Smooth muscle cell (in vitro differentiated cells): ENCODE measurements around the gene ZMYND8. TPM values are rescaled to one million over a fixed set of nuclear protein-coding genes. Genes with fewer than 3 reads are reported as not detected.

Source experiments
- DNase-seq: peaks from one replicate; lab custom pipeline; 2025; ENCODE audit not compliant: unreplicated experiment; lab: John Stamatoyannopoulos, UW
- H2AFZ ChIP-seq: fragments of 200-600 bp; sonication (generic); 2 replicates; pipeline ENCODE4 v1.6.0; 2016; ENCODE audit warnings: antibody characterized with exemption, low read depth, mild to moderate bottlenecking
- H3F3A ChIP-seq: fragments of 200-600 bp; sonication (generic); 2 replicates; pipeline ENCODE4 v1.6.0; 2017; ENCODE audit warnings: antibody characterized with exemption, low read depth
- H3K27ac ChIP-seq: fragments of 200-600 bp; sonication (generic); 2 replicates; pipeline ENCODE4 v1.5.1; 2016; ENCODE audit warnings: low read depth, mild to moderate bottlenecking
- H3K27me3 ChIP-seq: fragments of 200-600 bp; sonication (generic); 2 replicates; pipeline ENCODE4 v1.6.1; 2016; ENCODE audit warnings: low read depth, mild to moderate bottlenecking
- H3K36me3 ChIP-seq: fragments of 200-600 bp; sonication (generic); 2 replicates; pipeline ENCODE4 v1.5.1; 2016; ENCODE audit warnings: low read depth
- H3K4me1 ChIP-seq: fragments of 200-600 bp; sonication (generic); 2 replicates; pipeline ENCODE4 v1.5.1; 2016; ENCODE audit warnings: low read depth
- H3K4me2 ChIP-seq: fragments of 200-600 bp; sonication (generic); 2 replicates; pipeline ENCODE4 v1.6.0; 2016; ENCODE audit warnings: mild to moderate bottlenecking
- H3K4me3 ChIP-seq: fragments of 200-600 bp; sonication (generic); 2 replicates; pipeline ENCODE4 v1.5.1; 2016; ENCODE audit warnings: mild to moderate bottlenecking
- H3K79me2 ChIP-seq: fragments of 200-600 bp; sonication (generic); 2 replicates; pipeline ENCODE4 v1.6.0; 2016; ENCODE audit warnings: low read depth, mild to moderate bottlenecking
- H3K9ac ChIP-seq: fragments of 200-600 bp; sonication (generic); 2 replicates; pipeline ENCODE4 v1.6.0; 2016; ENCODE audit warnings: low read depth
- H3K9me3 ChIP-seq: fragments of 200-600 bp; sonication (generic); replicated peaks from 2 replicates; pipeline ENCODE4 v1.5.1; 2016; ENCODE audit warnings: low read depth
- H4K20me1 ChIP-seq: fragments of 200-600 bp; sonication (generic); 2 replicates; pipeline ENCODE4 v1.6.0; 2016; ENCODE audit warnings: low read depth
- WGBS: methylation state at CpG from one replicate; pipeline ENCODE4 v1.1.7; 2016; ENCODE audit warnings: low lambda C conversion rate; 5-methylcytosine and 5-hydroxymethylcytosine counted together
- polyA plus RNA-seq: library from polyadenylated mRNA; unstranded; fragments of >200 nt; fragmentation: Nextera tagmentation; extraction: Ambion mirVana; gene quantifications from 2 replicates; pipeline ENCODE4 v1.2.1, GENCODE V29; 2016
- total RNA-seq: library from RNA; depleted of rRNA; stranded (reverse); fragments of >200 nt; gene quantifications from 2 replicates; pipeline ENCODE4 v1.2.3, GENCODE V29; 2014
- TF ChIP-seq, protein P1 (sequence below): fragments of 200-600 bp; sonication (generic); IDR thresholded peaks from 2 replicates; pipeline ENCODE4 v1.5.1; 2017; ENCODE audit warnings: borderline replicate concordance, mild to moderate bottlenecking, antibody characterized with exemption; ENCODE audit not compliant: insufficient read depth, poor library complexity, severe bottlenecking

Gene ZMYND8
- total and polyA plus RNA-seq, 2 experiments from 2014 or later, result 15.2 to 24.1 TPM

DNA sequence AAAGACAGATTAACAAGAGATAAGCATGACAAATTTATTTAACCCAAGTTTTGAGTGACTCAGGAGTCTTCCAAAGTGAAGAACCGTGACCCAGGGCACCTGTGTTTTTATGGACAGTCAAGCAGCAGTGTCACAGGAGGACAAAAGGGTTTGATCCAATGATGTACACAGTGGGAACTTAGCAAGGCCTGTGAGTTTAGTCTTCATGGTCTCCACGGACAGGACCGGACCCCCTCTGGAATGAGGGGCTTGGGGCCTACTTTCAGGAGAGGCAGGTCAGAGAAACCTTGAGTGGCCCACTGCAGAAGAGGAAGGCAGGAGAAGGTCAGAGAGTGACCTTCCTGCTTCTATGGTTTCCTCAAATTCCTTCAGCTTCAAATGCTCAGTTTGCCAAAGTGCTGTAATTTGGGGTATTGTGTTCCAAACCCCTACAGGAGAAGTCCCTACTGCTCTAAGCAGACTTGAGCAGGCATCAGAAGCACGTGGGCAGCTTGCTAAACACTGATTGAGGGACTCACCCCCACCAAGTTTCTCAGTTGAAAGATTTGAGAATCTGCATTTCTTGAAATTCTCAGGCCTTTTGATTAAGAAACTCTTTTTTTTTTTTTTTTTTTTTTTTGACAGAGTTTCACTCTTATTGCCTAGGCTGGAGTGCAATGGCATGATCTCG lies 26.4 kb upstream of the ZMYND8 start:
- no peak overlapping the region for H3K9ac ChIP-seq
- no peak for DNase-seq

GRCh38 chr20:47380481-47380880 lies 24.0 kb upstream of the ZMYND8 start:
- Histone ChIP-seq H3K4me1 (no peaks in the 10 kb centered on the region), H3K79me2 (no peaks in the 10 kb centered on the region), H2AFZ (no peak overlapping the region), H3K9me3 (no peaks in the 10 kb centered on the region), H3K36me3 (no peaks in the 10 kb centered on the region), H4K20me1 (no peaks in the 10 kb centered on the region), H3K27me3 (no peaks in the 10 kb centered on the region), H3F3A (no peaks in the 10 kb centered on the region), H3K9ac (no peak overlapping the region), H3K27ac (peak overlapping the region; percentile 60), H3K4me2 (no peak overlapping the region), H3K4me3 (no peak overlapping the region)
- 92% methylated on average over 4 of the region's 4 CpGs for WGBS
- TF ChIP-seq, protein P1, sequence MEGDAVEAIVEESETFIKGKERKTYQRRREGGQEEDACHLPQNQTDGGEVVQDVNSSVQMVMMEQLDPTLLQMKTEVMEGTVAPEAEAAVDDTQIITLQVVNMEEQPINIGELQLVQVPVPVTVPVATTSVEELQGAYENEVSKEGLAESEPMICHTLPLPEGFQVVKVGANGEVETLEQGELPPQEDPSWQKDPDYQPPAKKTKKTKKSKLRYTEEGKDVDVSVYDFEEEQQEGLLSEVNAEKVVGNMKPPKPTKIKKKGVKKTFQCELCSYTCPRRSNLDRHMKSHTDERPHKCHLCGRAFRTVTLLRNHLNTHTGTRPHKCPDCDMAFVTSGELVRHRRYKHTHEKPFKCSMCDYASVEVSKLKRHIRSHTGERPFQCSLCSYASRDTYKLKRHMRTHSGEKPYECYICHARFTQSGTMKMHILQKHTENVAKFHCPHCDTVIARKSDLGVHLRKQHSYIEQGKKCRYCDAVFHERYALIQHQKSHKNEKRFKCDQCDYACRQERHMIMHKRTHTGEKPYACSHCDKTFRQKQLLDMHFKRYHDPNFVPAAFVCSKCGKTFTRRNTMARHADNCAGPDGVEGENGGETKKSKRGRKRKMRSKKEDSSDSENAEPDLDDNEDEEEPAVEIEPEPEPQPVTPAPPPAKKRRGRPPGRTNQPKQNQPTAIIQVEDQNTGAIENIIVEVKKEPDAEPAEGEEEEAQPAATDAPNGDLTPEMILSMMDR, result no peak
- no peak for DNase-seq

More for the DNA sequence above, 26.4 kb upstream of the ZMYND8 start:
- no peak overlapping the region for H2AFZ ChIP-seq
- H3K9me3 ChIP-seq, result no peaks in the 10 kb centered on the region
- H3F3A ChIP-seq, result no peaks in the 10 kb centered on the region
- no peak overlapping the region for H3K4me3 ChIP-seq
- H3K27me3 ChIP-seq, result no peaks in the 10 kb centered on the region
- no peaks in the 10 kb centered on the region for H3K4me1 ChIP-seq
- H4K20me1 ChIP-seq, result no peaks in the 10 kb centered on the region
- TF ChIP-seq, protein P1, result no peak
- WGBS, result 90% methylated on average over 5 of the region's 5 CpGs
- H3K36me3 ChIP-seq, result no peaks in the 10 kb centered on the region
- no peak overlapping the region for H3K4me2 ChIP-seq
- no peak overlapping the region for H3K27ac ChIP-seq
- H3K79me2 ChIP-seq, result no peaks in the 10 kb centered on the region

DNA sequence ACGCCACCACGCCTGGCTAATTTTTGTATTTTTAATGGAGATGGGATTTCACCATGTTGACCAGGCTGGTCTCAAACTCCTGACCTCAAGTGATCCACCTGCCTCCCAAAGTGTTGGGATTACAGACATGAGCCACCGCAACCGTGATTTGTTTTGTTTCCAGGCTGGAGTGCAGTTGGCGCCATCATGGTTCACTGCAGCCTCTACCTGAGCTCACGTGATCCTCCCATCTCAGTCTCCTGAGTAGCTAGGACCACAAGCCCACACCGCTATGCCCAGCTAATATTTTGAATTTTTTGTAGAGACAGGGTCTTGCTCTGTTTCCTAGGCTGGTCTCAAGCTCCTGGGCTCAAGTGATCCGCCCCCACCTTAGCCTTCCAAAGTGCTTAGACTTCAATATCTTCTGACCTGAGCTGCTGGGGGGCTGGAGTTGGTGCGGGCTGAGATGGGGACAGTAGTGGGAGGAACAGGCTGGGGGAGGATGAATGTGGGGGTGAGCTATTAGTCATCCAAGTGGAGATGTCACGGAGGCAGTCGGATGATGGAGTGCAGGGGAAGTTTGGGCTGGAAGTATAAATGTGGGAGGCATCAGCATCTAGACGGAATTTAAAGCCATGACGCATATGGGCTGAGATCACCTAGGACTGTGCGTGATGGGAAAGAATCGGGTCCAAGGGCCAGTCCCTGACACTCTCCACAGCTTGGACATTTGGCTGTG lies 23.1 kb upstream of the ZMYND8 start:
- TF ChIP-seq, protein P1, result no peak
- Histone ChIP-seq H3K4me2 (no peak overlapping the region), H3K4me3 (no peak overlapping the region), H3K4me1 (no peaks in the 10 kb centered on the region), H2AFZ (no peak overlapping the region), H4K20me1 (no peaks in the 10 kb centered on the region), H3F3A (no peaks in the 10 kb centered on the region), H3K9me3 (no peaks in the 10 kb centered on the region), H3K27ac (peak overlapping the region; percentile 60), H3K36me3 (no peaks in the 10 kb centered on the region), H3K27me3 (no peaks in the 10 kb centered on the region), H3K79me2 (no peaks in the 10 kb centered on the region), H3K9ac (no peak overlapping the region)
- DNase-seq, result no peak
- 59% methylated on average over 15 of the region's 15 CpGs for WGBS
